Activated CD4-positive, alpha-beta T cell treated with anti-CD3 and anti-CD28 coated beads, Interleukin-10, Interleukin-2, amounts not matched to agents 100 ng/mL and 50 ng/mL, durations not matched to agents 16 hours and 8 hours (primary cell): ENCODE data around the gene PWP1.
"Not testable (repeated sequence)": the region's sequence is repeated elsewhere in the genome, so short reads cannot be mapped to it uniquely, and the experiment has no call there.

Experiments used
- DNase-seq: peaks from one replicate; pipeline ENCODE4 v3.0.0-alpha.2; 2020

Gene PWP1

DNA sequence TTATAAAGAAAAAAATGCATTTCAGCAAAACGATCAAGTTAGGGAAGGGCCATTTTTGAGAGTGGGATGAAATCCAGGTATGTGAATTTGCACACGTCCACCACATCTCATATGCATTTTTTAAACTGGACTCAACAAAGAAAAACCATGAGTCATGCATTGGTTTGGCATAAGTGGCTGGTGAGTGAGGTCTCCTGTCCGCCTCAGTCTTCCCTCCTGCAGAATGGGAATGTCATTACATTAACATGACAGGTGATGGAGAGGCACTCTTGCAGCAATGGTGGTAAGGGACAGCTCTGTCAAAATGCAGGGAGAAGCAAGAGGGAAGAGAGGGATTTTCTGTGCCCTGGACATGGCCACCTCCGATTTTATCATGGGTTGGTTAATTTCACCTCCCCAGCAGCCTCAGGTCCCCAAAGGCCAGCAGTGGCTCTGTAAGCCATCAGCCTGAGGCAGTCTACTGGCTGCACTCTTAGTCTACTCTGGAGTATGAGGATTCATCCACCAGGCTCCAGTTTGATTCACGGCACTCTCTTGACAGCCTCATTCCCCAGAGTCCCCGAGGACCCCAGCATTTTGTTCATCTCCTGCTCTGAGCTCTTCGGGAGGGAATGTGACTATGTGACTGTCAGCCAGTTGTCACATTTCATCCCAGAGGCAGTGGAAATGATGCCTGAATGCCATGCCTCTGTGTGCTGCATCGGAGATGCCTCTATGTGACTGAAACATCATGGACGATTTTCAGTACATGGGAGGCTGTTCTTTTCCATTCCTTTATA, 17.1 kb upstream of the PWP1 start:
- no peak for DNase-seq

DNA sequence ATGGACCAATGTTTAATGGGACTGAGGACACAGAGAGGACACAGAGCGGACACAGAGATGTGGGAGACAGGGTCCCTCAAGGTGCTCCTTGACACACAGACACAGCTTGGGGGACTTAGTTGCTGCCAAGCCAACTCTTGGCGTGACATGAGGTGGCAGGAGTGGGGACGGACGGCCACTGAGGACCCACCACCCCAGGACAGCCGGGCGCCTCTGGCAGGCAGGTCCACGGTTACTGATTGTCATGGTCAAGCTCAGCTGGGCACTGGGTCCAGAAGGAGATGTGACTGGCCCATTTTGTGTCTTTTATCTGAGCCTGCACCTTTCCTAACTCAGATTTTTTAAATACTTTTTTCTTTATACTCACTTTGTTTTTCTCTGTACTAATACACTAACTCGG, 15.7 kb upstream of the PWP1 start:
- no peak for DNase-seq

DNA sequence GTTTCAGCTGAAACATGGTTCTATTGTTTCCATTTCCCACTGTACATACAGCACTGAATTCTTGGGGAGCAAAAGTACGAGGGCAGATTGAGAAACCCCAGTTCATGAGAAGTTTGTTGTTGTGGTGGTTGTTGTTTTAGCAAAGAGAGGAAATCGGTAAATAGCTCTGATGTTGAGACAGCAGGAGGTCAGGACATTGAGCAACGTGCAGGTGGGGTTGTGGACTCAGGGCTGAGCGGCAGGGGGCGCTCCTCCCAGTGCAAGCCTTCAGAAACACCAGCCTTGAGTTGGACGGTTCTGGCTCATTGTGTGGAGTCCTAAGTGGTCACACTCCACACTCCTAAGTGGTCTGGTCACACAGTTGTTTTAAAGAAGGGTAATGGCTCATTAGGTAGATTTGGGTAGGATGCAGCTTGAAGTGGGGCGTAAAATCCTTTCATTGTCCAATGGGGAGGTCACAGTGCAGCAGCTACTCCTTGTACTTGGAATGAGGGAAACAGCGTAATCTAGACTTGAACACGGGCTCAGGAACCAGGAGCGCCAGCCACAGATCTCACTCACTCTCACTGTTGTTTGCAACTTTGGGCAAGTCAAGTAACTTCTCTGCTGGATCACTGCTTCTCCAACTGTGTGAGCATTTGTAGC, 14.5 kb upstream of the PWP1 start:
- DNase-seq, result peak; percentile 51

DNA sequence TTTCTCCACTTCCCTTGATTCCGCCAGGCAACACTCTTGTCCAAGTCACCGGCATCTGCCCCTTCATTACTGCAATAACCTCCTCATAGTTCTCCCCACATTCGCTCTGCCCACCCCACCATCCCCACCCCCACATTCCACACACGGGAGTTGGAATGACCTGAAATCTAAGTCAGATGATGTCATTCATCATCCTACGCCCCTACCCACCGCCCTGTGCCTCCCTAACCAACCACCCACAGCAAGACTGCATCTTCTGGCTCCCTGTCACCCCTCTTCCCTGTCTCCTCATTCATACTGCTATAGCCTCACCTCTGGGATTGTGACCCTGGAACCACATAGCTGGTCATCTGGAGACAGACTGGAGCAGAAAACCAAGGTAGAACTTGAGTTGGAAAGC, 7.9 kb upstream of the PWP1 start:
- DNase-seq, result no peak

DNA sequence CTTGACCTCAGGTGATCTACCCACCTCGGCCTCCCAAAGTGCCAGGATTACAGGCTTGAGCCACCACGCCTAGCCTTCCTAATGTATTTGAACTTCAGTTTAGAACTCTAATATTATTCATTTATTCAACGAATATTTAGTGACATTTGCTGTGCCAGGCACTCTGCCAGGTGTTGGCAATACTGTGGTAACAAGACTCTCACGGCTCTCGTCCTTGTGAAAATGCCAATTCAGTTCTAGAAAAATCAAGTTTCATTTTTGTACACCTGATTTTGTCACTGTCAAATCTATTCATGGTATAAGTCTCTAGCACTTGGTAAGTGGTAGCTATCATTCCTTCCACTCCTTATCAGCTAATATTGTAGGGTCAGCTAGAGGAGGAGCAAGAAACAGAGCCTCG, 6.3 kb upstream of the PWP1 start:
- no peak for DNase-seq

DNA sequence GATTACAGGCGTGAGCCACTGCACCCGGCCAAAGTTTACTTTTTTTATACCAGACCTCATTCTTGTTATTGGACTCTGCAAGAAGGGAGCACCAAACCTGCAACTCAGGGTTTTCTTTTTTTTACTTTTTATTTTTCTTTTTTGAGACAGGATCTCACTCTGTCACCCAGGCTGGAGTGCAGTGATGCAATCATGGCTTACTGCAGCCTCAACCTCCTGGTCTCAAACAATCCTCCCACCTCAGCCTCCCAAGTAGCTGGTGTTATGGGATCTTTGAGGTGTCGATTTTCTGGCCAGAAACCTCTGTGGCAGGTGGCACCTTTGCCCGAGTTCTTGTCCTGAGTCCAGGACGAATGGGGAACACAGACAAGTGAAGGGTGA, 4.2 kb upstream of the PWP1 start:
- no peak for DNase-seq

DNA sequence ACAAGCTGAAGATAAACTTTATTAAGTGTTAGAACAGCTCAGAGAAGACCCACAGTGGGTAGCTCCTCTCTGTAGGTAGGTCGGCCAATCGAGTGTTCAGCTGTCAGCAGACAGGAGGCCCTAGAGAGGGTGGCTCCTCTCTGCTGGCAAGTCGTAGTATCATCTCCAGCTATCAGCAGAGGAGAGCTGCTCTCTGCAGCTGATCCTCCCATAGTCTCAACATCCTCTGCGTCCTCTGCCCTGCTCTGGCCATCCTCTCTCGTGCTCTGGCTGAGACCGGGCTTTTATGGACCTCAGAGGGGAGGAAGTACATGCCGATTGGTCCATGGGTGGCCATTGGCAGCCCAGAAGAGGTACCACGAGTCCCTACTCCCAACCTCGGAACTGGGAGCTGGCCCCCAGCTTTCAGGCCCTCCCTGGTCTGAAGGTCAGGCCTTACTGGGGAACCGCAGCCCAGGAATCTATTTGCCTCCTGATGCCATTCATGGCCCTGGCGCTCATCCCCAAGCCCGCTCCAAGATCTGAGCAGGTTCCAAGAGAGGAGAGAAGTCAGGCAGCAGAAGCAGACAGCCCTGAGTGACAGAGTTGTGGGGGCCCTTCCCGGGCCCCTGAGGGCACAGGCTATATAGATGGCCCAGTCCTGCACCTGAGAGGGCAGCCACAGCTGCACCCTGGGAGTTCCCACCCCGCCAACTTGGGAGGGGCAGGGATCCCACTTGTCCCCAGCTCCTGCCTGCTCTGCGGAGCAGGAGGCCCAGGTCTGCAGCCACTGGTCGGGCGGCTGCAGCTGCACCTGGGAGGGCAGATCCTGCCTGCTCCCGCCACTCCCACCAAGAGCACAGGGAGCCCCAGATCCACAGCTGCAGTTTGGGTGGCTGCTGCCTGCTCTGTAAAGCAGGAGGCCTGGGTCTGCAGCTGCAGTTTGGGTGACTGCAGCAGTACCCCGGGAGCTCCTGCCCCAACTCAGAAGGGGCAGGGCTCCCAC, 3.5 kb upstream of the PWP1 start:
- DNase-seq, result no peak

DNA sequence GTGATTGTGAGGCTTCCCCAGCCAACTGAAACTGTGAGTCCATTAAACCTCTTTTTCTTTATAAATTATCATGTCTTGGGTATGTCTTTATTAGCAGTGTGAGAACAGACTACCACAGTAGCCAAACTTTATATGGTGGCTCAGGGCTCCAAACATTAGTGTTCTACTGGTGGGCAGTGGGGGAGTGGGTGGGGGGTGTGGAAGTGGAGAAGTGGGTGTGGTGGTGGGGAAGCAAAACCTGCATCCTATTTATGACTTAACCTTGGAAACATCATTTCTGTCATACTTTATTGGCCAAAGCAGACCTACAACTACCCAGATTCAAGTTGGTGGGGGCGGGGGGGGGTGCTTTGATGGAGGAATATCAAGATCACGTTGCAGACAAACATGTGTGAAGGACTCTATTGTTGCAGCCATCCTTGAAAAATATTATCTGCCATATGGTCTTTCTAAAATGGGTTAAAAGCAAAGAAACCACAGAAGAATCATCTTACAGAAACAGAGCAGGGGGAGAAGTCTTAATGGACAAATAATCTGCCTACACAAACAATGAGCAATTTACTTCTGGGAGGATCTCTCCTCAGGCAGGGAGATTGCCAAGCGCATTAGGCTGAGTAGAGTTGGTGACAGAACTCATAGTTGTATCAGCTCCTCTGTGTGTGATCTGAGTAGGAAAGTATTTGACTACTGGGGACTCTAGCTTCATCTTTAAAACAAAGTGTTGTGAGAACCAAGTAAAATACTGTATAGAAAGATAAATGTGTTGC, 1.4 kb upstream of the PWP1 start:
- DNase-seq, result no peak

DNA sequence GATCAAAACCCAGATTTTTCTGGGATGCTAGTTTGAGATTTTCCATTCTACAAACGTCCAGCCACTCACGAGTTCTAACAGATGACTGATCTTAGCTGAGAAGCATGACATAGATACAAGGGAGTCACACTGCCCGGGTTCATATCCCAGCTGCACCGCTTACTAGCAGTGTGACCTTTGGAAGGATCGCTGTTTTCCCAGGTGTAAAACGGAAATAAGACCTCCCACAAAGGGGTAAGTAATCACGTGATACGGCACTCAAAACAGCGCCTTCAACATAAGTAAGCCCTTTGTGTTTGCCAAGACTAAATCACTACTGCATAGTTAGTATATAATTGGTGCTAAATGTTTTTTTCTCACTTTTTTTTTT, 624 bp upstream of the PWP1 start:
- DNase-seq, result peak; percentile 31

DNA sequence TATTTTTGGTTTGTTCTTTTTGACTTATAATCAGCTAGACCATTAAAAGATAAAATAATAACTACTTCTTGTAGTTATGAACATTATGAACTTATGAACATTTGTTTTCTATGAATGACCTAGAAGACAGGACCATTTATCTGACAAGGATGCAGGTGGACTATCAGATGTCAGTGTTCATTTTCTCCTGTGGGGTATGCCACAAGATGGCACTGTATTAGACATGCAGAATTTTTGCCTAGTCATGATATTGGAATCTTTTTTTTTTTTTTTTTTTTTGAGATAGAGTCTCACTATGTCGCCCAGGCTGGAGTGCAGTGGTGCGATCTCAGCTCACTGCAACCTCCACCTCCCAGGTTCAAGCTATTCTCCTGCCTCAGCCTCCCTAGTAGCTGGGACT, 10.2 kb downstream of the PWP1 start:
- not testable (repeated sequence) for DNase-seq

DNA sequence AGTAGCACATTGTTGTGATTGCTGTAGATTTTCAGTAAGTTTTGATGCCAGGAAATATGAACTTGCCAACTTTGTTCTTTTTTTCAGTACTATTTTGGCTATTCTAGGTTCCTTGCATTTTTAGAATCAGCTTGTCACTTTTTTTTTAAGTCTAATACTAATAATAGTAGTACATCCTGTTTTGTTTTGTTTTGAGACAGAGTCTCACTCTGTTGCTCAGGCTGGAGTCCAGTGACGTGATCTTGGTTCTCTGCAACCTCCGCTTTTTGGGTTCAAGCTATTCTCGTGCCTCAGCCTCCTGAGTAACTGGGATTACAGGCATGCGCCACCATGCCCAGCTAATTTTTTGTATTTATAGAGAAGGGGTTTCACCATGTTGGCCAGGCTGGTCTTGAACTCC, 16.5 kb downstream of the PWP1 start:
- DNase-seq, result no peak

DNA sequence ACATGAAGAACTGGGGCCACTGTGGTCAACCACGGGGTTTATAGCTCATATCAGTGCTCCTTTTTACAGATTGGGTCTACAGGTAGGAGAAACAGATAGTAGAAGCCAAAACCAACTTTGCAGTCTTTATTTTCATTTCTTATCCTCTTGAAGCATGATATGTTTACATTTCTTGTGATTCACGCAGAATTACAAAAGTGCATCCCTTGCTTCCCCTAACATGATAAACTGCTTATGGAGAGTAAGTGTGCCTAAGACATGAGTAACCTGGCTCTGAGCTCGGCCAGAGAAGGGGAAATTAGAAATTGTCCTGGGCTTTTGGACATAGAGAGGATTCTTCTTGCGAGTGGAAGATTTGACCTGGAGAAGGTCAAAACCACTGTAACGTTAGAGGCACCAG, 18.4 kb downstream of the PWP1 start:
- no peak for DNase-seq

DNA sequence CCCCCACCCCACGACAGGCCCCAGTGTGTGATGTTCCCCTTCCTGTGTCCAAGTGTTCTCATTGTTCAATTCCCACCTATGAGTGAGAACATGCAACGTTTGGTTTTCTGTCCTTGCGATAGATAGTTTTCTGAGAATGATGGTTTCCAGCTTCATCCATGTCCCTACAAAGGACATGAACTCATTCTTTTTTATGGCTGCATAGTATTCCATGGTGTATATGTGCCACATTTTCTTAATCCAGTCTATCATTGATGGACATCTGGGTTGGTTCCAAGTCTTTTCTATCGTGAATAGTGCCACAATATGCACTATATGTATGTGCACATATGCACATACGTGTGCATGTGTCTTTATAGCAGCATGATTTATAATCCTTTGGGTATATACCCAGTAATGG, 19.9 kb downstream of the PWP1 start:
- not testable (repeated sequence) for DNase-seq

DNA sequence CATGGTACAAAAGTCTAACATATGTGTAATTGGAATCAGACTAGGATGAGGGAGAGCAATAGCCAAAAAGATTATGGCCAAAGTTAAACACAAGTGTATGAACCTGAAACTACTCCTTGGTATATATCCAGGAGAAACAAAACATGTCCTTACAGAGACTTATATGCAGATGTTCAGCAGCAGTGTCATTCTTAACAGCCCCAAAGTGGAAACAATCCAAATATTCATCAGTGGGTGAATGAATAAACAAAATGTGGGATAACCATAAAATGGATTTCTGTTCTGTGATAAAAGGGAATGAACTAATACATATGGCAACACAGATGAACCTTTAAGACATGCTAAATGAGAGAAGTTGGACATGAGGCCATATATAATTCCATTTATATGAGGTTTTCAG, 30.2 kb downstream of the PWP1 start:
- DNase-seq, result no peak

DNA sequence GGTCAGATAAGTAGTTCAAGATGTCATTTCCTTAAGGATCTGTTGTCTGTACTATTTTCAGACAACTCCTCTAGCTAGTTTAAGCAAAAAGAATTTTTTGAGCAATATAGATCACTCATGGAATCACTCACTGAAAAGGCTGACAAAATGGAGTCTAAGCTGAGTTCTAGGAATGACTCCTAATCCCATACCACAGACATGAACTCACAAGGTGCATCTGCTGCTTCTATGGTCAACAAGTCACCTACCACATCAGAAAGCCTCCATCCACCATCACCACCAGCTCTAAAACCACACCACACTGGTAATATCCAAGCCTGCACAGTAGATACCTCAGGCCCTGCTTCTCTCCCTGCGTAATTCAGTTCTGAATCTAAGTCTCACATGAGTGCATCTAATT, 33.0 kb downstream of the PWP1 start:
- DNase-seq, result peak; percentile 25

DNA sequence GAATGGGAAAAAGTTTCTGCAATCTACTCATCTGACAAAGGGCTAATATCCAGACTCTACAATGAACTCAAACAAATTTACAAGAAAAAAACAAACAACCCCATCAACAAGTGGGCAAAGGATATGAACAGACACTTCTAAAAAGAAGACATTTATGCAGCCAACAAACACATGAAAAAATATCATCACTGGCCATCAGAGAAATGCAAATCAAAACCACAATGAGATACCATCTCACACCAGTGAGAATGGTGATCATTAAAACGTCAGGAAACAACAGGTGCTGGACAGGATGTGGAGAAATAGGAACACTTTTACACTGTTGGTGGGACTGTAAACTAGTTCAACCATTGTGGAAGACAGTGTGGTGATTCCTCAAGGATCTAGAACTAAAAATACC, 41.7 kb downstream of the PWP1 start:
- not testable (repeated sequence) for DNase-seq

DNA sequence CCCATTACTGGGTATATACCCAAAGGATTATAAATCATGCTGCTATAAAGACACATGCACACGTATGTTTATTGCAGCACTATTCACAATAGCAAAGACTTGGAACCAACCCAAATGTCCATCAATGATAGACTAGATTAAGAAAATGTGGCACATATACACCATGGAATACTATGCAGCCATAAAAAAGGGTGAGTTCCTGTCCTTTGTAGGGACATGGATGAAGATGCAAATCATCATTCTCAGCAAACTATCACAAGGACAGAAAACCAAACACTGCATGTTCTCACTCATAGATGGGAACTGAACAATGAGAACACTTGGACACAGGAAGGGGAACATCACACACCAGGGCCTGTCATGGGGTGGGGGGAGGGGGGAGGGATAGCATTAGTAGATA, 42.1 kb downstream of the PWP1 start:
- DNase-seq, result not testable (repeated sequence)

DNA sequence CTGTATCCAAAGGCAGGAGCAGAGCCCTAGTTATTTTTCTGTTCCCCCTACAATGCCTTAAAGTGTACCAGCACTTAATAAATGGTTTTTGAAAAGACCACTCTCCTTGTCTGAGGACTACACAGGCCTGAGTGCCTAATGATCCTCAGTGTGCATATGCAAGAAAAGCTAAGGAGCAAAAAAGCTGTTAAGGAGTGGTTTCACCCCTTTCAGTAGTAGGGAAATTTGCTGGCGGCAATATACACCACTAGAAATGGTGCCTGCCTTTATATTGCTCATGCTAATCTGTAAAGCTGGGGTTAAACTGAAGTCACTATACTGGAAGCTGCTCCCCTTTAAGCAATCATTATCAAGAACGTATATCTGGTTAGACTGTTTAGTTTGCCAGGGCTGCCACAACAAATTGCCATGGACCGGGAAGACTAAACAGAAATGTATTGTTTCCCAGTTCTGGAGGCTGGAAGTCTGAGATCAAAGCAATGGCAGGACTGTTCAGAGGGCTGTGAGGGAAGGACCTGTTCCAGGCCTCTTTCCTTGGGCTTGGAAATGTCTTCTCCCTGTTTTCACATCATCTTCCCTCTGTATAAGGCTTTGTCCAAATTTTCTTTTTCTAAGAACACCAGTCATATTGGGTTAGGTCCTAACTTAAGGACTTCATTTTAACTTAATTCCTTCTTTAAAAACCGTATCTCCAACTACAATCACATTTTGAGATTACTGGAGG, 45.2 kb downstream of the PWP1 start:
- DNase-seq, result no peak

DNA sequence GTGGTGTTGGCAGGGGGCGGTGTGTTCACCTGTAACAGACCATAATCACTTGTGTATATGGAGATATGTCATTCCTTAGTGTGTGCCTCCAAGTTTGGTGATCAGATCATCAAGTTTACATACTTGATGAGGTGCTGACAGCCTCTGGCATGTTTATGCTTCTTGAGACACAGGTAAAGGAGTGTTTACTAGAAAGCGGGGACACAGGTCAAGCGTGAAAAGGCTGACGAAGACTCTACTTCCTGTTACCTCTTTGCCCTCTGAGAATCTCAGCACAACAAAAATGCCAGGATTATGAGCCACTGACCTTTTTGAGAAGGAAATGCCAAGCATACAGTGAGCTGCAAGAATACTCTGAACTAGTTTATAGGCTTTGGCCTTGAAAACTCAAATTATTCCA, 45.8 kb downstream of the PWP1 start:
- DNase-seq, result no peak

DNA sequence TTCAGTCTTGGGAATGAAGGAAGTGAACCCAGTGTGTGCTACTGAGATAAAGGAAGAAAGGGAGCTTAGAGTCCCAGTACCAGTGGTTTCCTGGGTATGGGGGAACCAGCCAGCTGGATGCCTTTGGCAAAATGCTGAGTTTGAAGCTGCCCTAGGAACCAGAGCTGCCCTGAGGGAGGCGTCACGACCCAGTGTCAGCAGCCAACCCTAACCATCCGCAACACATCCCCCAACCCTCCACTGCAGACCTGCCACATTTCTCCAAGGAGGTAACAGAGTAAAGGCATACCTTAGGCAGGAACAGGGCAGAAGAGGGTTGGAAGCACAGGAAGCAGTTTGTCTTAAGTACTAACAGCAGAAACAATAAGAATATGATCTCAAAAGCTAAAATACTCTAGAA, 46.8 kb downstream of the PWP1 start:
- no peak for DNase-seq

DNA sequence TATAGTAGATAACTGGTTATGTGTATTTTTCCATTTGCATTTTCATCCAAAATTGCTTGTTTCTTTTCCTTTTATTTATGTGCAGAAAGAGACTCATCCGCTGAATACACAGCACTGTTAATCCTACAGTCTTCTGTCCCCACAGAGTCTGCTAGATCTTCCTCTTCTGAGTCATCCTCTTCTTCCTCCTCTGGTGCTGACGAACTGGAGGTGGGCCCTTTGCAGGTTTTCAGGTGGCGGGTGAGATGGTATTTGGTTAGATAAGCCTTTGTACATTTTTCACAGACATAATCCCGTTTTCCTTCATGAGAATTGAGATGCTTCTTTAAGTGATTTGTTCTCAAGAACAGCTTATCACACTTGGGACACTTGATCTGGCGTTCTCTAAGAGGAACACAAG, 48.5 kb downstream of the PWP1 start:
- DNase-seq, result no peak

DNA sequence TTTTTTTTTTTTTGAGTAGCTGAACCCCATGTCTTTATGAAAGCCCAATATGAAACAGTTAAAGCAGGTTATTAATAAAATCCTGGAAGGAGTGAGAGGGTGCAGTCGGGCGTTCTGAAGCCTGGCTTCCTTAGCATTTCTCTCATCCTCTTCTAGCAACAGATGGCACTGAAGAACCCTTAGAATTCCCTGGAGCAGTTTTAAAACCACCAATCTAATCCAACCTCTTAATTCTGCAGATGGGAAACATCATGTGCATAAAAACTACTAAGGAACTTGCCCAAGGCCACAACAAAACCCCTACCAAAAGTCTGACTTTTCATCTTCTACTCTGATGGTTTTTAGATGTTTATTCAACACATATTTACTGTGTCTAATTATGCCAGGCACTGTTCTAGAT, 50.2 kb downstream of the PWP1 start:
- no peak for DNase-seq
